GM21786 (cell line): ENCODE measurements around the gene SIGMAR1.

ENCODE experiments used
- ATAC-seq: cut with Tn5 transposase; IDR thresholded peaks from one replicate; pipeline ENCODE4 v1.9.1; 2021; ENCODE audit not compliant: unreplicated experiment

Gene SIGMAR1

DNA sequence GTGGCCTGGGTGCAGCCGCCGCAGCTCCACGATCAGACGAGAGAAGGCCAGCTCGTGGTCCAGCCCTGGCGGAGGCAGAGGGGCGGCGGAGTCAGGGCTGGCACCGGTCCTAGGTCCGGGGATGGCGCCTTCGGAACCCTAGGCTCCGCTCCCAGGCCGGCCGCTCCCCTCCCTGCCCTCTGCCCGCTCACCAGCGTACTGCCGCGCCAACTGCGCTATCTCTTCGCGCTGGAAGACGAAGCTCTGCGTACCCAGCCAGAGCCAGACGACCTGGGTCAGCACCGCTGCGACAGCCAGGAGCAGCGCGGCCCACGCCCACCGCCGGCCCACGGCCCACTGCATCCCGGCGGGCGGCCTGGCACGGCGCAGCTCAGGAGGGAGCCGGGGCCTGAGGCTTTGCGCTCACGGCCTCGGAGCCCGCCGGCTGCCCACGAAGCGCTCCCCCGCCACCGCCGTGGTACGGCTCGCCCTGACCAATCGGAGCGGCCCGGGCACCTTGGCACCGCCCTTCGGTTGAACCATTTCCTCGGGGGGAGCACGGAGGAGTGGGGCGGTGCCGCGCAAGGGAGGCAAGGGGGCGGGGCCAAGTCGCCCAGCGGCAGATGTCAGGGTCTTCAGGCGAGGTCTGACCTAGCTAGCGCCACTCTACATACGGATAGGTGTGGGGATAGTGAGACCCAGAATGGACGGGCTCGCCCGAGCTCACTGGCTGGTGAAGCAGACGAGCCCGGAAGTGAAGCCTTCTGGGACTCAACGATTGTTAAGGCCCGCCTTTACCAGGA lies at the start of gene SIGMAR1:
Gene SIGMAR1 (minus strand): TSS at position 432 of the 782 bp plus-strand sequence. CDS start 90 bp downstream, at position 342.
- ATAC-seq, result peak; percentile 85

GRCh38 chr9:34686732-34687131 lies 49.1 kb upstream of the SIGMAR1 start:
- ATAC-seq, result no peak

DNA sequence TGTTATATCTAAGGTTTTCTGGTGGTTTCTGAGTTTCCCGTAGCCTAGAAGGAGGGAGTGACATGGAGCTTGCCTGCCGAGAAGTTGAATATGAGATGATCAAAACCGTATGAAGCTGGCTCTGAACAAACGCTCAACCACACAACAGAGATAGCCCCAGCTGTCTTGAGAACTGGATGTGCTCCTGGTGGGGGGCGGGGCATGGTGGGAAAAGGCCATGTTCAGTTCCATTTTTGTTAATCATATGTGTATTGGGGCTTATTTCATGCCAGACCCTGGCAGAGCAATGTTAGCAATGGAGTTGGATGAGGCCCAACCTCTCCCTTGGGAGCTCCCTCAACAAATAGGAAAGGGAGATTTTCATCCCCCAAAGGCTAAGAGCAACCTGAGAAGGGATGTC lies 48.6 kb upstream of the SIGMAR1 start:
- ATAC-seq, result no peak

- ATAC-seq, result no peak
Observed at GRCh38 chr9:34685591-34685990, 48.0 kb upstream of the SIGMAR1 start.

GRCh38 chr9:34684816-34685215 lies 47.2 kb upstream of the SIGMAR1 start:
- no peak for ATAC-seq

- no peak for ATAC-seq
Observed at GRCh38 chr9:34684145-34684544, 46.6 kb upstream of the SIGMAR1 start.

- no peak for ATAC-seq
Observed at GRCh38 chr9:34675869-34676268, 38.3 kb upstream of the SIGMAR1 start.

- ATAC-seq, result peak; percentile 60
Observed at GRCh38 chr9:34675048-34675714, 37.6 kb upstream of the SIGMAR1 start.

GRCh38 chr9:34674440-34674839 lies 36.9 kb upstream of the SIGMAR1 start:
- ATAC-seq, result no peak

DNA sequence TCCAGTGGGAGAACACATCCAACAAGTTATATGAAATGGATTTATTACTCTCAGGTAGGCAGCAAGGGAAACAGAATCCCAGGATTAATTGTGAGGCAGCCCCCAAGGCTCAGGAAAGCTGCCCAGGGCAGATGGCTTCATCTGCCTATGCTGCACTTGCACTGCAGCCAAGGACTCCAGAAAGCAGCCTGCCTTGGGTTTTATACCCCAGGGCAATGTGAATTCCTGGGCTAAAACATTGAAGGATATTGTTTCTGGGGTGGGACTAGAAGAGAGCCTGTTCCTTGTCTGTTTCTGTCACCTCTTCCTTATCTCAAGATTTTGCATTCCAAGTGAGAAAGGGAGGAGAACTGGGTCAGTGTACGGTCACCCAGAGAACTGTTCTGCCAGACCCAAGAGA lies 33.7 kb upstream of the SIGMAR1 start:
- no peak for ATAC-seq

GRCh38 chr9:34669809-34670562 lies 32.4 kb upstream of the SIGMAR1 start:
- no peak for ATAC-seq

DNA sequence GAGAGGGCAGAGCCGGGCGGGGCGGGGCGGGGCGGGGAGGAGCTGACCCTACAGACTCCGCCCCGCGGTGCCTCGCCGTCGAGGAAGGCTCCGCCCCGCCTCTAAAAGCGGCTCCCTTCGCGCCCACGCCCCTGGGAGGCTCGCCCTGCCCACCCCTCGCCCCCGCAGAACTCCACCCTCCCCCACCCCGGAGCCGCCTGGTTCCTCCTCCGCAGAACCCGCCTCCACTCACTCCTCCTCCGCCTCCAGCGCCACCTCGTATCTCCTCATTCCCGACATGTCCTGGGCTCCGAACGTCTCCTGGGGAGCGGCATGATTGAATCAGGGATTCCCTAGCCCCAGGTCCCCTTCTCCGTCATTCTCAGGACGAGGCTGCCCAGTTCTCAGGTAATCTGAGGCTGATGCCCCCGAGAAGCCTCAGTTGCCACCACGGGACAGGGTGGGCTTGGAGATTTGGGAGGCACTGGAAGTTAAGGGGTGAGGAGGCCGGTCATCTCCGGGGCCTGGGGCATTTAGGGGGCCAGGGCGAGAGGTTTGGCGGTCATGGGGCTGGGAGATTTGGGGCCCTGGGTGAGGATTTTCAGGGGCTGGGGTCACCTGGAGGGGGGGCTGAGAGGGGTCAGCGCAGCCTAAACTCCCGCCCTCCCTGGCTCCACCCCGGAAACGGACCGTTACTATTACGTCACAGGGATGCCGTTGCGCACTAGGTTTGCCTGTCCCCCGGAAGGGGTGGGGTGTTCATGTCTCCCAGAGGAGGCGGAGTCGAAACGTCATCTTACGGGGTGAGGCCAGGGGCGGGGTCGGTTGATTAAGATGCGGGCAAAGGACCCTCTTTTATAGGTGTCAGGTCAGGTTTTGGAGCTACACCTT lies 28.0 kb upstream of the SIGMAR1 start:
- peak; percentile 59 for ATAC-seq

DNA sequence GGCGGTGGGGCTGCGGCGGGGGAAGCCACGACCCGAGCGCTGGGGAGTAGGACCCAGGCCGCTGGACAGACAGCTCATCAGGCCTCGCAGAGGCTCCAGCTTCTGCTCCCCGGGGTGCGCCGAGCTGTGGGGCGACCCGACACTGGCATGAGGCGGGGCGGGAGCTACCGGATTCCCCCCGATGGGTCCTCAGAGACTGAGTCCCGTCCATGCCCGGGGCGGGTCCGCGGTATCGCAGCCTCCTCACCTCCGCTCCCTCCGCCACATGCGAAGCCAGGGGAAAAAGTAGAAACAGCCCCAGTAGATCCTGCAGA lies 27.4 kb upstream of the SIGMAR1 start:
- ATAC-seq, result peak; percentile 13

GRCh38 chr9:34664281-34665066 lies 26.9 kb upstream of the SIGMAR1 start:
- ATAC-seq, result peak; percentile 63

GRCh38 chr9:34663303-34663605 lies 25.7 kb upstream of the SIGMAR1 start:
- ATAC-seq, result no peak

DNA sequence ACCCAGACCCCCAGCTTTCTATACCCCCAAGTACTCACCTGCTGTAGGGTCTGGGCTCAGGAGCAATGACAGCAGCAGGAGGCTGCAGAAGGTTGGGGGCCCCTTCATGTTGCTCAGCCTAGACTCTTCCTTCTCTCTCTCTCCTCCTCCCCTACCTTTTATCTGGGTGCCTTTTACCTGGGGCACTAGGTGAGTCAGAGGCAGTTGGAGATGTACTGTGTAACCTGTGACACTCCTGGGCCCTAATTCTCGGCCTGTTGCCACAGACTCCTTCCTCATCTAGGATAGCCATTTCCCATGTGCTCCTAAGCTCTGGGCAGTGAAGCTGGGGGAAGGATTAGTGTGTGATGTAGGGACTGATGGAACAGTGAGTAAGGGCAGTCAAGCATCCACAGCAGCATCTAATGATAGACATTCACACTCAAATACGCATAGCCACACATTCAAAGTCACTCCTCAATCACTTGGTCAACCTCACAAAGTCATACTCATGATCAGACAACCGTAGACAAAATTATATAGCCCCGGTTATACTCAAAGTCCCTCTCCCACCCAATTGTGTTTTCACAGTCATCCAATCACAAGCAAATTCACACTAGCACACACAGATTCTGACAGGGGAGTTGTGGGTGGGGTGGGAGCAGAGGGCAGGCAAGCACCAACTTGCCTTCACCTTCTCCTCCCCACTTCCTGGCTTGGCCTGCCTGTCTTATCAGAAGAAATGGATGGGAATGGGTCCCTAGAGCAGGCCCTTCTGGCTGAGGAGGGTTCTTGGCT lies 25.1 kb upstream of the SIGMAR1 start, which contains the start of gene CCL27:
Gene CCL27 (minus strand): TSS at position 132 of the 777 bp plus-strand sequence. CDS start 24 bp downstream, at position 108.
- no peak for ATAC-seq

DNA sequence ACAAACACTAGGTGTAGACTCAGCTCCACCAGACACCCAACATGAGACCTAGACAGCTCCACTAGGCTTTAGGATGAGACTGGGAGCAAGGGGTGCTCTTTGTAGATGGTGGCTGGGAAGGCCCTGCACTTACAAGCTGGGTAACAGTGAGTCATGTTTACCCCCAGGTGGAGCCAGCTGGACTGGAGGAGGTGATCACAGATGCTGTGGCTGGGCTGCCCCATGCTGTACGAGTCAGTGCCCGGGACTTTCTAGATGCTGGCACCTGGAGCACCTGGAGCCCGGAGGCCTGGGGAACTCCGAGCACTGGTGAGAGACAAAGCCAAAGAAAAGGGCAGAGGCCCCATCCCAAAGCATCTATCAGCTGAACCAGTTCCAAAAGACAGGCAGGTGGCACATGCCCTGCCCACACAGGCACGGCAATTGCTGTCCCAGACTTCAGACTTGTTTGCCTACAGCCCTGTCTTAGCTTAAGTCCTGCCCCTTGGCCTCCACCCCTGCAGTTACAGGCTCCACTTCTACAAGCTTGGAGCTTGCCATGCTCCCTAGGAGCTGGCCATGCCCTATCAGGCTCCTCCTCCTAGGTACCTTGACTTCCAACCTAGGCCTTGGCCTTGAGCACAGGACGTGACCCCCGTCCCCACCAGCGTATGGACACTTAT lies 22.1 kb upstream of the SIGMAR1 start:
- ATAC-seq, result no peak

GRCh38 chr9:34658461-34658860 lies 20.9 kb upstream of the SIGMAR1 start:
- ATAC-seq, result no peak

GRCh38 chr9:34656992-34657391 lies 19.4 kb upstream of the SIGMAR1 start:
- ATAC-seq, result no peak
